Endometrial microvascular endothelial cells (primary cell): ENCODE measurements around the gene MMP20. TPM values are rescaled to one million over a fixed set of nuclear protein-coding genes. Genes with fewer than 3 reads are reported as not detected.

Experiments used
- in situ Hi-C: cut with HindIII; loops from 2 replicates; pipeline ENCODE4 v1.10.0; 2017; ENCODE audit warnings: low sequenced_read_pairs, low pct_unique_long_range_greater_than_20kb; ENCODE audit errors: inconsistent ontology term
- total RNA-seq: library from RNA; depleted of rRNA; stranded (reverse); fragments of >200 nt; gene quantifications from one replicate; pipeline ENCODE4 v1.2.3, GENCODE V29; 2015; ENCODE audit errors: inconsistent ontology term

Gene MMP20
- total RNA-seq, 1 donor from 2014 or later, result not detected

- in situ Hi-C loops, result no loop called here
Observed at GRCh38 chr11:102573851-102574250, 51.3 kb downstream of the MMP20 start.

DNA sequence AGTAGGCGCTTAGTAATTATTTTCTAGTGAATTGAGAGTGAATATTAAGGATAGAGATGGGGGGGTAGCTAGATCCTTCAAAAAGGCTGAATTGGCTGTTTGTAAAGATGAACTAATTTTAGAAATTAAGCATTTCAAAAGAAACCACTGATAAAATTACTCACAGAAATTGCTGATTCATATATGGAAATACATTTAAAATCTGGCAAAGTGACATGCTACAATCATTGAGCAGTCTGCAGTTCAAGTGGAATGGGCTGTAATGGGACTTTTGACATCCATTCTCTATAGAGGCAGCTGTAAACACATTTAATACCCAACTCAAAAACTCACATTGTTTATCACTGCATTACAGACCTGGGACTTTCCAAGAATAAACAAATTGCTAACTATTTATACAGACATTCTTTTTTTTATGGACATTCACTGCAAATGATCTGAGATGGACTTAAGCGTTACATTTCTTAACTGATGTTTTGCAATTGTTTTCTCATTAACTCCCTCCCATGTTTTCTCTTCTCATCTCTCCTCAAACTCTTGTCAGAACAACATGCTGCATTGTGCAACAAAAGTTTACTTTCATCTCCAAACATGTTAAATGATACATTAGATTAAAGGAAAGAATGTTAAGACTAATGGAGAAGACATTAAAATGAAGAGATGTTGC, 52.4 kb downstream of the MMP20 start:
- in situ Hi-C loops, result no loop called here

DNA sequence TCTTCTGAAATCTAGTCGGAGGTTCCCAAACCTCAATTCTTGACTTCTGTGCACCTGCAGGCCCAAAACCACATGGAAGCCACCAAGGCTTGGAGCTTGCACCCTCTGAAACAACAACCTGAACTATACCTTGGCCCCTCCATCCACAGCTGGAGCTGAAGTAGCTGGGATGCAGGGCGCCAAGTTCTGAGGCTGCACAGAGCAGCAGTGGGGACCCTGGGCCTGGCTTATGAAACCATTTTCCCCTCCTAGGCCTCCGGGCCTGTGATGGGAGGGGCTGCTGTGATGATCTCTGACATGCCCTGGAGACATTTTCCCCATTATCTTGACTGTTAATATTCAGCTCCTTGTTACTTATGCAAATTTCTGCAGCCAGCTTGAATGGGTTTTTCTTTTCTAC, 56.3 kb downstream of the MMP20 start:
- in situ Hi-C loops, result no loop called here

DNA sequence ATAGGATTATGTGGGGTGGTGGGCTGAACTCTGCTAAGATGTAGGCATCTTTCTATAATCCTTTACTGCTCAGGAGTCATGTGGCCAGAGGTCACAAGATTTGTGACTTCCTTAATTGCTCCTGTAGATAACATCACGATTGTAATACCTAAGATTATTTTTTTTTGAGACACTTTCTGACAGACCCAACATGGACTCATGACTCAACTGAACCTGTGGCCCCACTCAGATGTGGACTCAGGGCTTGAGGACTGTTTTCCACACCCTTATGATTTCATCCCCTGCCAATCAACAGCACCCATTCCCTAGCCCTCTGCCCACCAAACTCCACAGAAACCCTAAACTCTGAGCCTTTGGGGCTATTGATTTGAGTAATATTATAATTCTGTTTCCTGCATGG, 59.0 kb downstream of the MMP20 start:
- in situ Hi-C loops, result no loop called here

- in situ Hi-C loops, result no loop called here
Observed at GRCh38 chr11:102564110-102564509, 61.0 kb downstream of the MMP20 start.

- in situ Hi-C loops, result no loop called here
Observed at GRCh38 chr11:102561636-102562035, 63.5 kb downstream of the MMP20 start.

DNA sequence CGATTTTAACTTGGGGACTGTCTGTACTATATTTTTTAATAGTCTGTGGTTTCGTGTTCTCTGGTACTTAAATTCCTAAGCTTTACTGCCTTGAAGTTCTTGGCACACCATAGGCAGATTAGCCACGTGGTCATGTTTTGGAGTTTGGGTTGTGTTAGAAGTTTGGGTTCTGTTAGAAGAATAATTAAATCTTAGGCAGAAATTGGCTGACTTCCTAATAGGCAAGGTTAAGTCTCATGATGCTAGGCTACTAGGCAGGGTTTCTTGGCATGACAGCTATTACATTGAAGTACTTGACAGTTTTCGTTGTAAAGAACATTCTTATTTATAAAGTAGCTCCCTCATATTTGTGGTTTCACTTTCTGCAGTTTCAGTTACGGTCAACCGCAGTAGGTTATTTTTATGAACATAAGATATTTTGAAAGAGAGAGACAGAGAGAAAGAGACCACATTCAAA, 64.5 kb downstream of the MMP20 start:
- in situ Hi-C loops, result no loop called here

DNA sequence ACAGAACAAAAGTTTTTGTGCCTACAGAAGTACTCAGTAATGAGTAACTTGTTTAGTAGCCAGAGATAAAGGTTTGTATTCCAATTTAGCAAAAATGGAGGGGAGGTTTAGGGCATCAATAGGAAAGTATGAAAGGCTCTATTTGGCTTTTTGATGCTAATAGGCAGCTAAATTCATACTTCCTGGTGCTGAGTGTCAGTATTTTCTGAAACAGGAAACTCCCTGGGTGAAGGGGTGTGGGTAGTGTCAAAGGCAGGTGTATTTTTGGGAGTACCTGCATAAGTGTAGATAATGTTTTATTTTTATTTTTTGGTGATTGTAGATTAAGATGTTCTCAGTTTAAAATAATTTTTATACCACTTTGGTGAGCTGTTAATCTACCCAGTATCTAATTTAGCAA, 65.3 kb downstream of the MMP20 start:
- in situ Hi-C loops, result no loop called here

DNA sequence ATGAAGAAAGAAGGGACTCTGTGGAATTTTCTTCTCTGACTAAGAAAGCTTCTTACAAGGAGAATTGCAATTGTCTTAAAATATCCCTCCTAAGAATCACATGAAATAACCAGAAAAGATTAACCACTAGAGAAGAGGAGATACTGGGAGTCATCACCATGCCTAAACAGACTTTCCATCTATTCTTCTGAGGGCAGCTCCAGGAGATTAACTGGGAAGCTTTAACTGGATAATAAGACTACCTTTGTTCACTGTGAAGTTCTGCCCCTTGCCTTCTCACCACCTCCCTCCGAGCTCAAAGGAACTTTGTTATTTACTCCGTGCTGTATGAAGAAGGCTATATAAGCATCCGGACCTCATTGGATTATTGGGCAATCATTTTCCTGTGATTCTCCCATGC, 70.0 kb downstream of the MMP20 start:
- in situ Hi-C loops, result no loop called here

DNA sequence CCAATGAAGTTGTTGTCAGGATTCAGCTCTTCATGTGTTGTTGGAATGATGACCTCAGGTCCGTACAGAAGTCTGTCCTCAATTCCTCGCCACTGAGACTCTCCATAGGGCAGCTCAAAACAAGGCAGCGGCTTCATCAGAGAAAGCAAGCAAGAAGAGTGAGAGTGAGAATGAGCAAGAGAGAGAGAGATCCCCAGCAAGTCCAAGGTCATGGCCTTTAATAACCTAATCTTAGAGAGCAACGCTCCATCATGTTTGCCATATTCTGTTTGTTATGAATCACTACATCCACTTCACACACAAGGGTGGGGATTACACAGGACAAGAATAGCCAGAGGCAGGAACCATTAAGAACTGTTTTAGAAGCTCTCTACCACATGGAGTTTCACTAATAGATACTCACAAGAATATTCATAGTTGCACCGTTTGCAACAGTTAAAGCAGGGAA, 71.3 kb downstream of the MMP20 start:
- in situ Hi-C loops, result no loop called here

- in situ Hi-C loops, result no loop called here
Observed at GRCh38 chr11:102552447-102553194, 72.5 kb downstream of the MMP20 start.

- in situ Hi-C loops, result no loop called here
Observed at GRCh38 chr11:102552020-102552419, 73.1 kb downstream of the MMP20 start.

GRCh38 chr11:102551169-102551781, 73.9 kb downstream of the MMP20 start:
- in situ Hi-C loops, result no loop called here

GRCh38 chr11:102546923-102547471, 78.1 kb downstream of the MMP20 start:
- in situ Hi-C loops, result no loop called here

- in situ Hi-C loops, result no loop called here
Observed at GRCh38 chr11:102546427-102546826, 78.7 kb downstream of the MMP20 start.

DNA sequence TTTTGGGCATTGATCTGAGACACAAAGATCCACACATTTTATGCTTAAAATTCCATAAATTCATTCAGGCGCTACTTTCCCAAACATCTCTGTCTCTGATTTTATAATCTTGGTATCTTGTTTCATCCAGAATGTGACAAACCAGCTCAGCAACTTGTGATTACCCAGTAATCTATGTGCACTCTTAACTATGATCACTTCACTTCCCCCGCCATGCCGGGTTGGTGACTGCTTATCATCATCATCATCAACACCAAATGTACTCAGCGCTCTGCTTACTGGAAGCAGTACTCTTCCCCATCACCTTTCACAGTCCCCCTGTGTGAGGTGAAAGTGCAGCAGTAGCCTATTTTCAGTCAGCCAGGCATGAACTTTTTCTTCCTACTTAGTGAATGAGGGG, 79.4 kb downstream of the MMP20 start:
- in situ Hi-C loops, result no loop called here

DNA sequence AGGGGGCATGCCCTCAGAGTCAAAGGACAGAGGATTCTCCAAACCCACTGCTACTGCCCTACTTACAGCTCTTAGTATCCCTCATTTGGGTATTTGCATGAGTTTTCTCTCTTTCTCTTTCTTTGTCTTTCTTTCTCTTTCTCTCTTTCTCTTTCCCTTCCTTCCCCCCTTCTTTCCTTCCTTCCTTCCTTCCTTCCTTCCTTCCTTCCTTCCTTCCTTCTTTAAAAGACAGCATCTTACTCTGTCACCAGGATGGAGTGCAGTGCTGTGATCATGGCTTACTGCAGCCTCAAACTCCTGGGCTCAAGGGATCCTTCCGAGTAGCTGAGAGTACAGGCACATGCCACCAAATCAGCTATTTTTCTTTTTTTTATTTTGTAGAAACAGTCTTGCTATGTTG, 80.5 kb downstream of the MMP20 start:
- in situ Hi-C loops, result no loop called here

DNA sequence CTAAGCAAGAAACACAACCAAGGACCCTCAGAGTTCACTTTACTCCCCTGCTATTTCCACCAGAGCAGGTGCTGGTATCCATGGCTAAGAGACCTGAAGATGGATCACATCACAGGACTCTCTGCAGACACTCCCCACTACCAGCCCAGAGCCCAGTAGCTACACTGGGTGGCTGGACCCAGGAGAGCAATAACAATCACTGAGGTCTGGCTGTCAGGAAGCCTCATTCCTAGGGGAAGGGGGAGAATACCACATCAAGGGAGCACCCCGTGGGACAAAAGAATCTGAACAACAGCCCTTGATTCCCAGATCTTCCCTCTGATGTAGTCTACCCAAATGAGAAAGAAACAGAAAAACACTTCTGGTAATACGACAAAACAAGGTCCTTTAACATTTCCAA, 85.6 kb downstream of the MMP20 start:
- in situ Hi-C loops, result no loop called here

DNA sequence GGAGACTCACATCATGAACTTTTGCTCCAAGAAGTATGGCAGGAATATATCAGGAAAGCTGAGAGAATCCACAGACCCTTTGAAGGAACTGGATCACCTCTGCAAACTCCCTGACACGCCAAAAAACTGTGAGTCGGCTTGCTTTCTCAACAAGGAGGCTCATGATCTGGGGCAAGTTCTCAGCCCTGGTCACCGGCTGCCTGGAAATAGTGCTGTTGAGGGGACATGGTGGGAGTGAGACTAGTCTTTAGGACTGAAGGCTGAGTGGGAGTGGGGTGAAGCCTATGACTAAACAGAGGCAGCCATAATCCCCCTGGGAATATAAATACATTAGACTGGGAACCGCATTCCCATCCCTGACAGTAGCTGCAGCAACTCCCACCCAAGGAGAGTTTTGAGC, 86.2 kb downstream of the MMP20 start:
- in situ Hi-C loops, result no loop called here
